Ascending aorta (tissue), 2 donors: ENCODE results near the gene RPGRIP1. TPM values are rescaled to one million over a fixed set of nuclear protein-coding genes. Genes with fewer than 3 reads are reported as not detected.
A peak's percentile ranks its signal among the peaks of the same experiment; 100 is the strongest.

ENCODE experiments used
- DNase-seq, 2 donors: peaks; one replicate each; pipeline ENCODE4 v3.0.0-alpha.2; 2019; ENCODE audit warnings: low spot score in 2 of 2
- H3K27ac ChIP-seq, 2 donors: fragments of 200-600 bp; sonication (generic); one replicate each; pipeline ENCODE4 v1.5.1; 2016 to 2017; ENCODE audit warnings: mild to moderate bottlenecking in 1 of 2
- H3K27me3 ChIP-seq: fragments of 200-600 bp; sonication (generic); one replicate; pipeline ENCODE4 v1.5.1; 2017
- H3K36me3 ChIP-seq, 2 donors: fragments of 200-600 bp; sonication (generic); one replicate each; pipeline ENCODE4 v1.5.1; 2016
- H3K4me1 ChIP-seq, 2 donors: fragments of 200-600 bp; sonication (generic); one replicate each; pipeline ENCODE4 v1.5.1; 2016 to 2017; ENCODE audit warnings: mild to moderate bottlenecking in 1 of 2
- H3K4me3 ChIP-seq, 2 donors: fragments of 200-600 bp; sonication (generic); one replicate each; pipeline ENCODE4 v1.5.1; 2016 to 2017; ENCODE audit warnings: mild to moderate bottlenecking in 1 of 2
- H3K9me3 ChIP-seq, 2 donors: fragments of 200-600 bp; sonication (generic); one replicate each; pipeline ENCODE4 v1.5.1; 2016
- intact Hi-C: fragments of 100-400 bp; cut with DNase I; formaldehyde crosslinking; loops from one replicate; pipeline ENCODE4 v1.15.1; 2023
- total RNA-seq: library from RNA; depleted of rRNA; stranded (reverse); fragments of >200 nt; gene quantifications from one replicate; pipeline ENCODE4 v1.1.0, GENCODE V29; 2016
- TF ChIP-seq, protein P1 (sequence below), 3 experiments: fragments of 200-600 bp in 2 of 3; fragments of 450-650 bp in 1 of 3; sonication (generic) in 2 of 3; IDR thresholded peaks; one replicate each; pipeline ENCODE4 v1.5.1; 2016 to 2019; ENCODE audit warnings: antibody characterized with exemption in 3 of 3, mild to moderate bottlenecking in 1 of 3, moderate library complexity in 1 of 3

RPGRIP1 gene
- total RNA-seq, 1 donor from 2014 or later, result not detected

DNA sequence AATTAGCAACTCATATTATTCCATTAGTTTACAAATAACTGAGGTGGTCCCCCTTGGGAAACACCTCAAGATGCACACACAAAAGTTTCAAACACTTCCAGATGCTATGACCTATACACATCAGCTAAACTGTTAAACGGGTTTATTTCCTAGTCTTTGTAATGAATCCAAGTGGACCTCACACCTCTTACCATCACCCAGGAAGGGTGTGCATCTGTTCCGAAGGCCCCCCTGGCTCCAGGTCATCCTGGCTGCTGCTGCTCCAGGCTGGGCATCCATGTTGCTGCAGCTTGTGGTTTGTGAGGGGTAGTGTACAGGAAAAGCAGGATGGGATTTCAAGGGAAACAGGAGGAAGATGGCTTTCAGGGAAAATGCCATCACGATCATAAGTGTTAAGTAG lies 17.5 kb upstream of the RPGRIP1 start:
- Histone ChIP-seq H3K4me1 (peaks cover 15 to 42% of the 10 kb centered on the region in 2 donors), H3K9me3 (no peaks in the 10 kb centered on the region), H3K36me3 (peaks cover 26 to 56% of the 10 kb centered on the region in 2 donors), H3K4me3 (no peak overlapping the region), H3K27ac (no peak overlapping the region), H3K27me3 (no peaks in the 10 kb centered on the region)
- TF ChIP-seq, protein P1, sequence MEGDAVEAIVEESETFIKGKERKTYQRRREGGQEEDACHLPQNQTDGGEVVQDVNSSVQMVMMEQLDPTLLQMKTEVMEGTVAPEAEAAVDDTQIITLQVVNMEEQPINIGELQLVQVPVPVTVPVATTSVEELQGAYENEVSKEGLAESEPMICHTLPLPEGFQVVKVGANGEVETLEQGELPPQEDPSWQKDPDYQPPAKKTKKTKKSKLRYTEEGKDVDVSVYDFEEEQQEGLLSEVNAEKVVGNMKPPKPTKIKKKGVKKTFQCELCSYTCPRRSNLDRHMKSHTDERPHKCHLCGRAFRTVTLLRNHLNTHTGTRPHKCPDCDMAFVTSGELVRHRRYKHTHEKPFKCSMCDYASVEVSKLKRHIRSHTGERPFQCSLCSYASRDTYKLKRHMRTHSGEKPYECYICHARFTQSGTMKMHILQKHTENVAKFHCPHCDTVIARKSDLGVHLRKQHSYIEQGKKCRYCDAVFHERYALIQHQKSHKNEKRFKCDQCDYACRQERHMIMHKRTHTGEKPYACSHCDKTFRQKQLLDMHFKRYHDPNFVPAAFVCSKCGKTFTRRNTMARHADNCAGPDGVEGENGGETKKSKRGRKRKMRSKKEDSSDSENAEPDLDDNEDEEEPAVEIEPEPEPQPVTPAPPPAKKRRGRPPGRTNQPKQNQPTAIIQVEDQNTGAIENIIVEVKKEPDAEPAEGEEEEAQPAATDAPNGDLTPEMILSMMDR (IDR thresholded peaks at IDR 0.05), result no peak
- no peak for DNase-seq
- intact Hi-C loops, result loop anchor here (10.0 kb wide), 1 partner anchor 278 kb away; the partner anchor contains the start of gene METTL17

DNA sequence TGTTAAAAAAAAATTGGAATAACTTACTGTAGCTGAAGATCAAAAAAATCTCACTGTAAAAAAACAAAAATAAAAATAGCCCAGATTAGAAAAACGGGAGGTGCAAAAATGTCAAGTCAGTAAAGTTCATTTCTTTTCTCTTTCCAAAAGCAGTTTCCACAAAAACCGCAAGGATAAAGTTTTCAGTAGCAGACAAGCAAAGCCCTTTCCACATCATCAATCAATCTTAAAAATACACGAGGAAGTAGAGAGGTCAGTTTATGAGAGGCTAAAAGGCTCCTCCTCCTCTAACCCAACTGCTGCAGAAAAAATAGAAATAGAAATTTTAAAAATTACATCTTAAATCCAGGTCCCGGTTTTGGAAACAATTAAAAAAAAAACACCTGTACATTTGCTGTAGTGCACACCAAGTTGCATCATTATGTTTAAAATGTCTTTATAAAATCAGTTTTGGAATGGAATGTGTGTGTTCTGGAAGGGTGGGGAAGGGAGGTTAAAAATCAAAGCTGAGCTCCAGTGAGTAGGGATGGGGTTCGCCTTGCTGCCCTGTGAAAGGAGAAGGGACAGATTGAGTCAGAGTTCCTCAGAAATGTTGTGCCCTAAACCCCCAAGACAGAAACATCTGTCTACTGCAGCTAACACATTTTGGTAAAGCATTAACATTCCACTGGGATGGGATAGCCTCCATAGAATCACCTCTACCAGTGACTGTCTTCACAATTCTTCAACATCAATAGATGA lies 16.4 kb upstream of the RPGRIP1 start:
- TF ChIP-seq, protein P1 (IDR thresholded peaks at IDR 0.05), result no peak
- intact Hi-C loops, result loop anchor here (10.0 kb wide), 1 partner anchor 279 kb away; the partner anchor contains the start of gene METTL17
- Histone ChIP-seq H3K36me3 (peaks cover 26 to 52% of the 10 kb centered on the region in 2 donors), H3K27ac (peak overlapping the region in 1 of 2 donors; percentile 37), H3K9me3 (no peaks in the 10 kb centered on the region), H3K27me3 (no peaks in the 10 kb centered on the region), H3K4me1 (peaks cover 21 to 40% of the 10 kb centered on the region in 2 donors), H3K4me3 (peak overlapping the region; percentile 8 to 11)
- no peak for DNase-seq

DNA sequence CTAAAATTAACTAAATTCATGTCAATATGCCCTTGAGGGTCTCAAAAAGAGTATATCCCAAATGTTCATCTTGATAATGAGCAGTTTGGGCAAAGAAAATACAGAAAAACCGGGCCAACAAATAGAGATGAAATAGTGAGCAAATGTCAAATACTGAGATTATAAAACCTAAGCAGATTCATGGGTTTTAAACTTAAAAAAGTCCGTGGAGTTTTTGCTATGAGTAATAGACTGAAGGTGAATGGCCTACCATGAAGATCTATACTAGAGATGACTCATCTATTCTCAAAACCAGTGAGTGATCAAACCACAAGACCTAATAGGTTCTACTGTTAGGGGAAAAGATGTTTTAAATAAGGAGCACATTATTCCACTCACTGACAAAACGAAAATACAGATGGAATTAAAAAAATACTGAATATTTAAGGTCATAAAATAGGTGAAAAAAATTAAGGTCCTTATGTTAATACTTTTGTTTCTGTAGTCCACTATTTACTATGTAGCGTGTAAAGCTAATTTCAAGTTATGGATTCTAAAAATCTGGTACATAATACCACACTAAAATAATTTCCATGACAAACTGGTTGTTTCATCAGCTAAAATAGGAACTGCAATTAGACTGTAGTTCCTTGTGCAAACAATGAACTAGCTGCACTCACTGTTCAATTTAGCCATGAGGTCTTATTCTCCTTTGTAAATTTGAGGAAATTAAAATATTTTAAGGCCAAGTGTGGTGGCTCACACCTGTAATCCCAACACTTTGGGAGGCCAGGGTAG lies 15.7 kb upstream of the RPGRIP1 start:
- H3K4me1 ChIP-seq, result peaks cover 21 to 34% of the 10 kb centered on the region in 2 donors
- no peaks in the 10 kb centered on the region for H3K27me3 ChIP-seq
- intact Hi-C loops, result loop anchor here (10.0 kb wide), 1 partner anchor 279 kb away; the partner anchor contains the start of gene METTL17
- peak overlapping the region; percentile 11 to 95 for H3K4me3 ChIP-seq
- no peak for DNase-seq
- H3K36me3 ChIP-seq, result peaks cover 20 to 44% of the 10 kb centered on the region in 2 donors
- no peaks in the 10 kb centered on the region for H3K9me3 ChIP-seq
- TF ChIP-seq, protein P1 (IDR thresholded peaks at IDR 0.05), result no peak
- H3K27ac ChIP-seq, result peak overlapping the region; percentile 19 to 37

DNA sequence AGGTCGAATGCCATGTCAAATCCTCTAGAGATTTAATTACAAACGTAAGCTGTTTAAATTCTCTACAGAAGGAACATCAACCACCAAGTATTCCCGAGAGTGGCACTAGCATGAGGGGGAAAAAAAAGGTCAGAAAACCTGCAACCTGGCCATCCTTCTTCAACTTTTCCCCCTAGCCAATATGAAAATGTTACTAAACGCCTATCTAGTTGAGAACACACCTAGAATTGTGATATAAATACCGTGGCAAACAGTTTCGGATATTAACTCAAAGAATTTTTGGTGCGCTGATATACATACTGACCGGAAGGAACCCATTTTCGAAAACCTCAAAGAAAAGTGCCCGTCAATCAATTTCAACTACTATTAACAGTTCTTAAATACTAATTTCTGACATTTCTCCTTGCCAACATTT lies 12.4 kb upstream of the RPGRIP1 start:
- H3K4me1 ChIP-seq, result peaks cover 21 to 27% of the 10 kb centered on the region in 2 donors
- no peak for DNase-seq
- no peaks in the 10 kb centered on the region for H3K9me3 ChIP-seq
- peaks cover 10 to 23% of the 10 kb centered on the region in 2 donors for H3K36me3 ChIP-seq
- intact Hi-C loops, result loop anchor here (10.0 kb wide), 1 partner anchor 283 kb away; the partner anchor contains the start of gene METTL17
- H3K27ac ChIP-seq, result peak overlapping the region in 1 of 2 donors; percentile 98
- TF ChIP-seq, protein P1 (IDR thresholded peaks at IDR 0.05), result no peak
- H3K27me3 ChIP-seq, result no peaks in the 10 kb centered on the region
- peak overlapping the region; percentile 67 to 95 for H3K4me3 ChIP-seq

DNA sequence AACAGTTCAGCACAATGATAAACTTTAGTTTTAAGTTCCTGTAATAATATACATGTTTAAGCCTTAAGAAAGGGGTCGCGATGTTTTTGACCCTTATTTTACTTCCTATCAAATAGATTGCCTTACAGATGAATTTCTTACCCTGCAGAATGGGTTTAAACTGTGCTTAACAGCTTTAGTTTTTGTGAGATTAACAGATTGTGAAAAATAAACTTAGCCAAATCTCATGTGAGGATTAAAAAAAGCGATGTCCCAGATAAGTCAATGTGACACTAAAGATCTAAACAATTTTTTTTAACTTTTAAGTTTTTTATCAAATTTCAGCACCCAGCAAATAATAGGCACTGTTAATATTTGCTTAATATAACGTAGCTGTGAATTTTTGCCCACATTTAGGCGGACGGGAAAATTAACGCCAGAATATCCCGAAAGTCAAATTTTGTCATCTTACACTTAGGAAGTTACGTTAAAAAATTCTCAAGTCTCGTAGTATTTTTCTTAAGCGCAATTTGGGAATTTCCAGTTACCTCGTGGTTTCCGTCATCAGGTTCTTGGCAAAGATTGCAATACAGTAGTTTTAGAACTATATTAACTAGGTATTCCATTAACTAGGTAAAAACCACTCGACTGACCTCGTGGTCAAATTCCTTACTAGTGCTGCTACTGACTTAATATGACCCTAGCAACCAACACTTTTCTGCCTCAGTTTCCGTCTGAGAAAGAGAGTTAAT lies 11.8 kb upstream of the RPGRIP1 start:
- intact Hi-C loops, result loop anchor here (2.0 to 10.0 kb wide), 4 partner anchors 163 to 585 kb away; partner anchors contain the start of genes METTL17, RAB2B and TOX4
- peak overlapping the region; percentile 67 to 95 for H3K4me3 ChIP-seq

More for the DNA sequence above, 11.8 kb upstream of the RPGRIP1 start:
- TF ChIP-seq, protein P1 (IDR thresholded peaks at IDR 0.05), result no peak
- Histone ChIP-seq H3K36me3 (peaks cover 10 to 17% of the 10 kb centered on the region in 2 donors), H3K4me1 (peaks cover 18 to 23% of the 10 kb centered on the region in 2 donors), H3K9me3 (no peaks in the 10 kb centered on the region), H3K27ac (peak overlapping the region; percentile 96 to 98), H3K27me3 (no peaks in the 10 kb centered on the region)
- DNase-seq, result no peak
